KMS-11 (cell line): ENCODE results near the gene HDAC4.

Experiments
- H2AFZ ChIP-seq: fragments of 200-600 bp; sonication (generic); 2 replicates; pipeline ENCODE4 v1.6.1; 2016; ENCODE audit warnings: antibody characterized with exemption, mixed run types, low read depth
- H3K27ac ChIP-seq: fragments of 200-600 bp; sonication (generic); 2 replicates; pipeline ENCODE4 v1.6.1; 2016; ENCODE audit warnings: mild to moderate bottlenecking, mixed run types
- H3K27me3 ChIP-seq: fragments of 200-600 bp; sonication (generic); 2 replicates; pipeline ENCODE4 v1.6.1; 2017; ENCODE audit warnings: mild to moderate bottlenecking, low read depth, mixed run types, moderate library complexity; ENCODE audit not compliant: insufficient read depth
- H3K36me3 ChIP-seq: fragments of 200-600 bp; sonication (generic); 2 replicates; pipeline ENCODE4 v1.6.1; 2017; ENCODE audit warnings: mild to moderate bottlenecking, mixed run types; ENCODE audit not compliant: insufficient read depth
- H3K4me1 ChIP-seq: fragments of 200-600 bp; sonication (generic); 2 replicates; pipeline ENCODE4 v1.6.1; 2016; ENCODE audit warnings: mild to moderate bottlenecking, low read depth, mixed run types; ENCODE audit not compliant: poor library complexity, severe bottlenecking
- H3K4me2 ChIP-seq: fragments of 200-600 bp; sonication (generic); 2 replicates; pipeline ENCODE4 v1.7.0; 2016; ENCODE audit warnings: mild to moderate bottlenecking, mixed run types
- H3K4me3 ChIP-seq: fragments of 200-600 bp; sonication (generic); IDR thresholded peaks from 2 replicates; pipeline ENCODE4 v1.6.1; 2017; ENCODE audit warnings: low read depth, low read length, mixed read lengths; ENCODE audit not compliant: insufficient read depth
- H3K79me2 ChIP-seq: fragments of 200-600 bp; sonication (generic); 2 replicates; pipeline ENCODE4 v1.6.1; 2016; ENCODE audit warnings: low read depth, mixed run types; ENCODE audit not compliant: insufficient read depth
- H3K9ac ChIP-seq: fragments of 200-600 bp; sonication (generic); 2 replicates; pipeline ENCODE4 v1.6.1; 2016; ENCODE audit warnings: mild to moderate bottlenecking, mixed run types
- H4K20me1 ChIP-seq: fragments of 200-600 bp; sonication (generic); 2 replicates; pipeline ENCODE4 v1.6.1; 2016; ENCODE audit warnings: mild to moderate bottlenecking, mixed run types; ENCODE audit not compliant: insufficient read depth
- TF ChIP-seq, protein P1 (sequence below): fragments of 200-600 bp; sonication (generic); conservative IDR thresholded peaks from 2 replicates; pipeline ENCODE4 v1.6.1; 2017; ENCODE audit warnings: low read depth, mild to moderate bottlenecking, antibody characterized with exemption, low read length, moderate library complexity, mixed read lengths

The HDAC4 gene

DNA sequence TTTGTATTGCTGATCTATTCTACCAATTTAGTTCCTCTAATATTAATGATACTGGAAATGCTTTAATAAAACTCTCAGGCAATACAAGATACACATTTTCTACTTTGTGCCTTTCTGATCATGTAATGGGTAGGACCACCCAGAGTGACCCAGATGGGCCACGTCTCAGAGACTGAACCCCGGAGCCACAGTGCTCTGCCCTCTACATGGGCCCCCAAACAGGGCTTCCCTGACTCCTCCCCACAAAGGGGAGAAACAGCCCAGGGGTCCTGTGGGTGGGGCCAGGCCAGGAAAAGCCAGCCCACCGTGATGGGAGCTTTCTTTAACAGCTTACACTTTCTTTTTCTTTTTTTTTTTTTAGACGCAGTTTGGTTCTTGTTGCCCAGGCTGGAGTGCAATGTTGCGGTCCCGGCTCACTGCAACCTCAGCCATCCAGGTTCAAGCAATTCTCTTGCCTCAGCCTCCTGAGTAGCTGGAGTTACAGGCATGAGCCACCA is 18.4 kb downstream of the HDAC4 start:
- H4K20me1 ChIP-seq: no peaks in the 10 kb centered on the region
- no peaks in the 10 kb centered on the region for H3K4me1 ChIP-seq
- H3K4me3 ChIP-seq: no peak overlapping the region
- no peak overlapping the region for H2AFZ ChIP-seq
- H3K27me3 ChIP-seq: no peaks in the 10 kb centered on the region
- H3K36me3 ChIP-seq: no peaks in the 10 kb centered on the region
- H3K4me2 ChIP-seq: no peak overlapping the region
- H3K27ac ChIP-seq: no peak overlapping the region
- TF ChIP-seq, protein P1, sequence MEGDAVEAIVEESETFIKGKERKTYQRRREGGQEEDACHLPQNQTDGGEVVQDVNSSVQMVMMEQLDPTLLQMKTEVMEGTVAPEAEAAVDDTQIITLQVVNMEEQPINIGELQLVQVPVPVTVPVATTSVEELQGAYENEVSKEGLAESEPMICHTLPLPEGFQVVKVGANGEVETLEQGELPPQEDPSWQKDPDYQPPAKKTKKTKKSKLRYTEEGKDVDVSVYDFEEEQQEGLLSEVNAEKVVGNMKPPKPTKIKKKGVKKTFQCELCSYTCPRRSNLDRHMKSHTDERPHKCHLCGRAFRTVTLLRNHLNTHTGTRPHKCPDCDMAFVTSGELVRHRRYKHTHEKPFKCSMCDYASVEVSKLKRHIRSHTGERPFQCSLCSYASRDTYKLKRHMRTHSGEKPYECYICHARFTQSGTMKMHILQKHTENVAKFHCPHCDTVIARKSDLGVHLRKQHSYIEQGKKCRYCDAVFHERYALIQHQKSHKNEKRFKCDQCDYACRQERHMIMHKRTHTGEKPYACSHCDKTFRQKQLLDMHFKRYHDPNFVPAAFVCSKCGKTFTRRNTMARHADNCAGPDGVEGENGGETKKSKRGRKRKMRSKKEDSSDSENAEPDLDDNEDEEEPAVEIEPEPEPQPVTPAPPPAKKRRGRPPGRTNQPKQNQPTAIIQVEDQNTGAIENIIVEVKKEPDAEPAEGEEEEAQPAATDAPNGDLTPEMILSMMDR: no peak
- no peak overlapping the region for H3K9ac ChIP-seq
- peaks cover 10% of the 10 kb centered on the region; the same call in 1 of the 2 replicates for H3K79me2 ChIP-seq

GRCh38 chr2:239381709-239382134 is 19.1 kb downstream of the HDAC4 start:
- Histone ChIP-seq H4K20me1 (no peaks in the 10 kb centered on the region), H3K4me2 (no peak overlapping the region), H3K27ac (no peak overlapping the region), H3K27me3 (no peaks in the 10 kb centered on the region), H3K4me3 (no peak overlapping the region), H3K79me2 (peaks cover 10% of the 10 kb centered on the region; the same call in 1 of the 2 replicates), H3K36me3 (no peaks in the 10 kb centered on the region), H2AFZ (no peak overlapping the region), H3K9ac (no peak overlapping the region), H3K4me1 (no peaks in the 10 kb centered on the region)
- TF ChIP-seq, protein P1: no peak

DNA sequence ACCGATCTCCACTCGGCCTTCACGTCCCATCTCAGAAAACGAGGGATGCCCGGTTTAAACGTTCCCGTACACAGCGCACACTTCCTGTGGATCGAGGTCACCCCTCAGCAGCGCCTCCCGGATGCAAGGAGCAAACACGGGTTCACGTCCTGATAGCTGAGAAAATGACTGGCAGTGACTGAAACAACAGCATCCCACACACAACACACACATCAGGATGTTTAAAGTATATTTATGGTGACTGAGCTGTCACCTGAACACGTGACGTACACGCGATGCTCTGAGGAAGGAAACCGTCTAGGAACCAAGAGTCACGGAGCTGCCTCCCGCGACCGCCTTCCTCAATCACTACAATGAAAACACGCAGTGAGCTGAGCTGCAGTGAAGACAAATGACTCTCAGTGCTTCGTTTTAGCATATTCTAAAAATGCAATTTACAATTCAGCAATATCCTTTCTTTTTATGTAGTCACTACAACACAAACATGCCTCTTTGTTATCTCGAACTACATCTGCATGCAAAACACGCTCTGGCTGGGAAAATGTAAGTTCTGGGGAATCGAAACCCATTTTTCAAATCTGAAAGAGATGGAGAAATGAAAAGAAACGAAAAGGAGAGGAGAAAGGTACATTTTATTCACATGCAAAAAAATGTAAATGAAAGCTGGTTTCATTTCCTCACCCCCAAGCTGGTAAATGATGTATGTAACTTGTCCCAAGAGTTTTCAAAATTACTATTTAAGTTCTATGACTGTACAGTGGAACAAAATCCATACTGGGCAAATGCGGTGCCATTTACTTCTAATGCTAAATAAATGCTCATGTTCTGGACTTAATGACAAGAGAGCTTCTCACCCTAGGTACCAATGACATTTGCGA is 19.8 kb downstream of the HDAC4 start:
- Histone ChIP-seq H3K9ac (no peak overlapping the region), H3K79me2 (peaks cover 10% of the 10 kb centered on the region; the same call in 1 of the 2 replicates), H3K4me1 (no peaks in the 10 kb centered on the region), H3K4me3 (no peak overlapping the region), H4K20me1 (no peaks in the 10 kb centered on the region), H3K27me3 (no peaks in the 10 kb centered on the region), H2AFZ (no peak overlapping the region), H3K36me3 (no peaks in the 10 kb centered on the region), H3K4me2 (no peak overlapping the region), H3K27ac (no peak overlapping the region)
- TF ChIP-seq, protein P1: no peak

GRCh38 chr2:239379641-239380170 is 21.1 kb downstream of the HDAC4 start:
- H3K27ac ChIP-seq: no peak overlapping the region
- H3K4me2 ChIP-seq: no peak overlapping the region
- no peak overlapping the region for H3K4me3 ChIP-seq
- no peak overlapping the region for H3K9ac ChIP-seq
- no peaks in the 10 kb centered on the region for H3K4me1 ChIP-seq
- H3K79me2 ChIP-seq: peaks cover 10% of the 10 kb centered on the region; the same call in 1 of the 2 replicates
- H4K20me1 ChIP-seq: no peaks in the 10 kb centered on the region
- TF ChIP-seq, protein P1: no peak
- H3K27me3 ChIP-seq: no peaks in the 10 kb centered on the region
- no peaks in the 10 kb centered on the region for H3K36me3 ChIP-seq
- no peak overlapping the region for H2AFZ ChIP-seq
